ENCODE results near the gene CDKN2C. TPM values are rescaled to one million over a fixed set of nuclear protein-coding genes. Genes with fewer than 3 reads are reported as not detected.
A peak's percentile ranks its signal among the peaks of the same experiment; 100 is the strongest.

Gene CDKN2C
- total RNA-seq, 2 experiments from 2014 or later, result 18.4 to 20.7 TPM

DNA sequence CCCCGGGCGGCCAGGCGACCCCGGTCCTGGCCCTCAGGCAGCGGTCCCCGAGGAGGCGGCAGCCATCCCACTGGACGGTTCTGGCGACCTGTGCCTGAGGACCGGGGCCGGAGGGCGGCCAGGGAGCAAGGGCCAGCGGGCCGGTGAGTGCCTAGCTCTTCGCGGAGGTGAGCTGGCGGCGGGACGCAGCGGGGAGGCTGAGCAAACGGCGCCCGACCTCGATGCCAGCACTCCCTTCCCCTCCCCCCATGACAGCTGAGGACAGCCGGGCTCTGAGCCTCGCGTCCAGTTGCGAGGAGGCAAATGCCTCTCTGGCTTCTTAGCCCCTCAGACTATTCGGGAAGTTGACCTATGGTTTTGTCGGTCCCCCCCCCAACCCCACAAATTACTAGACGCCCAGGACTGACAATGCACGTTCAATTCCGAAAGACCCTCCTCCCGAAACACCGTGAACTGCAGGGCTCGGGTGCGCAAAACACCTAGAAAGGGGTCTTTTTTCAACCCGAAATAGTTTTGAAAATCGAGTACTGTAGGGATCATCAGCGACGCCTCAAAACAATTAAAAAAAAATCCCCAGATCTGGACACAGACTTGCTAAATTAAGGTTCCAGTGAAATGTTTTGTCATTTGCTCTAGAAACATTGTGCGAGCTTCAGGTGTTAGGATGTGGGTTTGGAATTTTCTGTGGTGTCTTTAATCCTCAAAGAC is 8.3 kb downstream of the CDKN2C start:
- H3K9me3 Mint-ChIP-seq, result no peaks in the 10 kb centered on the region
- ChIA-PET POLR2A (interaction anchor here (0.8 to 3.9 kb wide), 5 partner anchors 8 to 195 kb away, joined by 3 to 35 read pairs (median 3); partner anchors contain the start of genes CDKN2C and FAF1), CTCF (interaction anchor here (1.0 to 2.5 kb wide), 5 partner anchors 9 to 211 kb away, joined by 3 to 11 read pairs (median 5); no protein-coding TSS in a partner anchor)
- peak; percentile 61 for ATAC-seq
- peaks cover 5% of the 10 kb centered on the region for H3K36me3 Mint-ChIP-seq (ENCODE audit: low read depth)
- H3K27me3 Mint-ChIP-seq, result peaks cover 19% of the 10 kb centered on the region
- H3K27ac Mint-ChIP-seq, result peak overlapping the region; percentile 63
- intact Hi-C loops (cut with micrococcal nuclease), result no loop called here
- no peak for TF ChIP-seq CTCF (IDR thresholded peaks at IDR 0.05)
- H3K4me3 Mint-ChIP-seq, result peak overlapping the region; percentile 78
- peaks cover 21% of the 10 kb centered on the region for H3K4me1 Mint-ChIP-seq (ENCODE audit: low read depth)
- DNase-seq, result peak; percentile 53

DNA sequence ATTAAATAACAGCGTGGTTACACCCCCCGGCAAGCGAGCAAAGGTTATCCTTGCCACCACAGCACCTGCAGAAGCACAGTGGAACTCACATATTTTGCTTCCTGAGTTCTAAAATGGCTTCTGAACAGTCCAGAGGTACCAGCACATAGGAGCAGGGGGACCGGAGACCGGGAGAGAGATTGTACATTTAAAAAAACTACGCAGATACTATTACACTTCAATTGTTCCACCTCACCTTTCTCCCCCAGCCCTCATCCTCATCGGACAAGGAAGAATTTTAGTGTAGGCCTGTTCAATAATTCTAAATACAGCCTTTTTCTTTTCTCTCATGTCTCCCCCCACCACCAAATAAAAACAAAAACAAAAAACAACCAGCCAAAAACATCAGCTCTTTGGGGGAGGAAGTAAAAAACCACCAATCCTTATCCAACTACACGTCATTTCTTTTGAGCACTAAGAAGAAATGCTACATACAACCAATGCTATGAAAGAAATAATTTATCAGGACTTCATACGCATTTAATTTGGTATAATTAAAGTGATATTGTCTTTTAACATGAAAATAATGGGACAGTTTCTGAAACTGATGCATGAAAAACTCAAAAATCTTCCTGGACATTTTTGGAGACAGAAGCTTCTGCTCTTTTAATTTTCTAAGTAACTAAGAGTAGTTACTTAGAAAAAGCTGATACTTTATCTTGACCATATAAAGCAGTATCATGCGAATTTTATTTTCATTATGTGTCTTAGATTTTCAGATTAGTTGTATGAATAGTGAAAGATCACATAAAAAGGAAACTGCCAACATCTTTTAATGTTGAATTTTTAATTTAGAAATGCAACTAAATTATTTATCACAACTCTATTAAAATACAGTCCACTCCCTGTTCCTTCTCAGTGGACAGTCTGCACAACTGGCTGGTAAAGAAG is 9.1 kb downstream of the CDKN2C start:
- no peaks in the 10 kb centered on the region for H3K9me3 Mint-ChIP-seq
- ATAC-seq (peak; percentile 14), DNase-seq (peak; percentile 11)
- H3K27ac Mint-ChIP-seq, result peak overlapping the region; percentile 63
- H3K27me3 Mint-ChIP-seq, result peaks cover 19% of the 10 kb centered on the region
- H3K4me3 Mint-ChIP-seq, result peak overlapping the region; percentile 78
- peaks cover 2% of the 10 kb centered on the region for H3K36me3 Mint-ChIP-seq (ENCODE audit: low read depth)
- ChIA-PET CTCF (interaction anchor here (1.7 kb wide), 1 partner anchor 10 kb away, joined by 5 read pairs; no protein-coding TSS in a partner anchor), POLR2A (interaction anchor here (1.6 to 3.9 kb wide), 3 partner anchors 9 to 19 kb away, joined by 3 to 35 read pairs (median 27); partner anchors contain the start of genes CDKN2C and FAF1)
- TF ChIP-seq CTCF (IDR thresholded peaks at IDR 0.05), result no peak
- peaks cover 21% of the 10 kb centered on the region for H3K4me1 Mint-ChIP-seq (ENCODE audit: low read depth)
- intact Hi-C loops (cut with micrococcal nuclease), result no loop called here

DNA sequence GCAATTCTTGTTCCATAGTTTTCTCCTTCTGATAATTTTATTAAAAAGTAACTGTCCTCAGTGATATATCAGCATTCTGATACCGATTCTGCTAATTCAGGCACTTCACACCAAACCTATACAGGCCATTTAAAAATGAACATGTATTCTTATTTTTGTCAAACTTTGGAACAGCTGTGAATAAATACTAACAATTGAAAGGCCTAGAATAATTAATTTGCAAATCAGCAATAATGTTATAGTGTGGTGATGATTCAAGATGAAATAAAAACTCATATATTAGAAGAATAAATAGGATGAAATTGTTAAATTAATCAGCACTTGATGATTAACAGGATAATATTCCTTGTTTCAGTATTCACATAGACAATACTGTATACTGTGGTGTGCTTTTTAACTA is 9.9 kb downstream of the CDKN2C start:
- no peaks in the 10 kb centered on the region for H3K36me3 Mint-ChIP-seq (ENCODE audit: low read depth)
- ATAC-seq, result no peak
- H3K9me3 Mint-ChIP-seq, result no peaks in the 10 kb centered on the region
- no peak for TF ChIP-seq CTCF (IDR thresholded peaks at IDR 0.05)
- peaks cover 21% of the 10 kb centered on the region for H3K4me1 Mint-ChIP-seq (ENCODE audit: low read depth)
- no peak overlapping the region for H3K4me3 Mint-ChIP-seq
- H3K27me3 Mint-ChIP-seq, result peaks cover 17% of the 10 kb centered on the region
- intact Hi-C loops (cut with micrococcal nuclease), result no loop called here
- CTCF ChIA-PET, result interaction anchor here (1.7 kb wide), 1 partner anchor 11 kb away, joined by 5 read pairs; no protein-coding TSS in a partner anchor
- no peak overlapping the region for H3K27ac Mint-ChIP-seq
- POLR2A ChIA-PET, result interaction anchor here (1.6 to 3.2 kb wide), 2 partner anchors 9 to 11 kb away, joined by 3 to 35 read pairs; partner anchors contain the start of gene CDKN2C
- DNase-seq, result no peak

DNA sequence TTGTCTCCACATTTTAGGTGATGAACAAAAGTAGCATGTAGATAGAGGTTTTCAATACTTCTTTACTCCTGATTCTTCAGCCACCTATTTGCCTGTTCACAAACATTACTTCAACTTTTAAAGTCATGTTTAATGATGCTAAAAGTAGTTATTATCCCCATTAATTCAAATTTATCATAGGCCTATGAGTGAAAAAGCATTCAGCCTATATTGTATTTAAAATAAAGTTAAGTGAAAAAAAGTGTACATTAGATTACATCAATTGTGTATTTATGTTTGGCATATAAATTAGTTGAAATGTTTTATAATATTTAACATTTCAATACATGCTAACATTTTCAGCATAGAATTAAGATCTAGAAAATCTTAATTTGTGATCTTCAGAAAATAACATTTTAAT is 10.5 kb downstream of the CDKN2C start:
- no peak for TF ChIP-seq CTCF (IDR thresholded peaks at IDR 0.05)
- Mint-ChIP-seq H3K27me3 (peaks cover 17% of the 10 kb centered on the region), H3K4me3 (no peak overlapping the region), H3K9me3 (no peaks in the 10 kb centered on the region), H3K4me1 (ENCODE audit: low read depth) (peaks cover 21% of the 10 kb centered on the region), H3K36me3 (ENCODE audit: low read depth) (no peaks in the 10 kb centered on the region), H3K27ac (no peak overlapping the region)
- ChIA-PET POLR2A (no interaction called here), CTCF (no interaction called here)
- DNase-seq, result no peak
- ATAC-seq, result no peak
- intact Hi-C loops (cut with micrococcal nuclease), result no loop called here
